Tibial artery (tissue), 4 donors: ENCODE measurements around the gene SPTY2D1.

Experiments used
- DNase-seq, 2 donors: peaks; one replicate each; pipeline ENCODE4 v3.0.0-alpha.2; 2019
- H3K27ac ChIP-seq, 2 donors: fragments of 200-600 bp; sonication (generic) in 1 of 2; 1 replicate in 1 of 2; 2 replicates in 1 of 2; pipeline ENCODE4 v1.5.1; 2018 to 2019; ENCODE audit warnings: mild to moderate bottlenecking in 1 of 2
- H3K27me3 ChIP-seq, 2 donors: fragments of 200-600 bp; sonication (generic) in 1 of 2; one replicate each; pipeline versions ENCODE4 v1.5.1 to v1.6.0; 2016 to 2019
- H3K36me3 ChIP-seq, 3 donors: fragments of 200-600 bp; sonication (generic) in 2 of 3; one replicate each; pipeline ENCODE4 v1.5.1; 2016 to 2019; ENCODE audit warnings: mild to moderate bottlenecking in 2 of 3
- H3K4me1 ChIP-seq, 4 donors: fragments of 200-600 bp; sonication (generic) in 2 of 4; 1 replicate in 3 of 4; 2 replicates in 1 of 4; pipeline ENCODE4 v1.5.1; 2016 to 2019
- H3K4me3 ChIP-seq, 2 donors: fragments of 200-600 bp; sonication (generic) in 1 of 2; 1 replicate in 1 of 2; 2 replicates in 1 of 2; pipeline ENCODE4 v1.5.1; 2018 to 2019; ENCODE audit warnings: mild to moderate bottlenecking in 2 of 2
- H3K9me3 ChIP-seq, 3 donors: fragments of 200-600 bp; sonication (generic) in 1 of 3; one replicate each; pipeline ENCODE4 v1.5.1; 2016 to 2019
- intact Hi-C: fragments of 100-400 bp; cut with DNase I; formaldehyde crosslinking; loops from one replicate; pipeline ENCODE4 v1.15.0; 2023; ENCODE audit warnings: low total_unique reads
- TF ChIP-seq, protein P1 (sequence below), 2 experiments: fragments of 200-600 bp in 1 of 2; fragments of 450-650 bp in 1 of 2; IDR thresholded peaks; one replicate each; pipeline ENCODE4 v1.5.1; 2017 to 2019; ENCODE audit warnings: antibody characterized with exemption in 2 of 2, mild to moderate bottlenecking in 1 of 2, moderate library complexity in 1 of 2

SPTY2D1 gene

DNA sequence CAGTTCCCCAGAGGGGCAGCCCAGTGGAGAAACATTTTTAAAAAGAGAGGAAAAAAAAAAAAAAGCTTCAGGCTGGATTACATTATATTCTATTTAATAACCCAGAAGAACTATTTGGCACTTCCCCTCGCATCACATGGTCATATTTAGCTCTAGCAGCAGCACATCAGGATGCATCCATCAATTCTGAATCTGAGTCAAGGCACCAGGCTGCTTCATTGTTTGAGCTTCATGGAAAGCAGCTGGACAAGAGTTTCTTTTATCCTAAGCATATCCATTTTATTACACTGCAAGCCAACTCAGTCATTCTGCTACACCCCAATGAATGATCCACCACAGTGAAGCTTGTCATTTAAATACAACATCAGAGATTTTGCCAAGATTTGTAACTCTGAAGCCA is 10.0 kb downstream of the SPTY2D1 start:
- TF ChIP-seq, protein P1, sequence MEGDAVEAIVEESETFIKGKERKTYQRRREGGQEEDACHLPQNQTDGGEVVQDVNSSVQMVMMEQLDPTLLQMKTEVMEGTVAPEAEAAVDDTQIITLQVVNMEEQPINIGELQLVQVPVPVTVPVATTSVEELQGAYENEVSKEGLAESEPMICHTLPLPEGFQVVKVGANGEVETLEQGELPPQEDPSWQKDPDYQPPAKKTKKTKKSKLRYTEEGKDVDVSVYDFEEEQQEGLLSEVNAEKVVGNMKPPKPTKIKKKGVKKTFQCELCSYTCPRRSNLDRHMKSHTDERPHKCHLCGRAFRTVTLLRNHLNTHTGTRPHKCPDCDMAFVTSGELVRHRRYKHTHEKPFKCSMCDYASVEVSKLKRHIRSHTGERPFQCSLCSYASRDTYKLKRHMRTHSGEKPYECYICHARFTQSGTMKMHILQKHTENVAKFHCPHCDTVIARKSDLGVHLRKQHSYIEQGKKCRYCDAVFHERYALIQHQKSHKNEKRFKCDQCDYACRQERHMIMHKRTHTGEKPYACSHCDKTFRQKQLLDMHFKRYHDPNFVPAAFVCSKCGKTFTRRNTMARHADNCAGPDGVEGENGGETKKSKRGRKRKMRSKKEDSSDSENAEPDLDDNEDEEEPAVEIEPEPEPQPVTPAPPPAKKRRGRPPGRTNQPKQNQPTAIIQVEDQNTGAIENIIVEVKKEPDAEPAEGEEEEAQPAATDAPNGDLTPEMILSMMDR (IDR thresholded peaks at IDR 0.05) = no peak
- H3K9me3 ChIP-seq = no peaks in the 10 kb centered on the region
- peaks cover 0 to 4% (median 0%) of the 10 kb centered on the region in 3 donors for H3K36me3 ChIP-seq
- DNase-seq = no peak
- no peaks in the 10 kb centered on the region for H3K27me3 ChIP-seq
- no peak overlapping the region for H3K4me3 ChIP-seq
- no peak overlapping the region for H3K27ac ChIP-seq
- H3K4me1 ChIP-seq = peaks cover 0 to 14% (median 6%) of the 10 kb centered on the region in 4 donors
- intact Hi-C loops = no loop called here

DNA sequence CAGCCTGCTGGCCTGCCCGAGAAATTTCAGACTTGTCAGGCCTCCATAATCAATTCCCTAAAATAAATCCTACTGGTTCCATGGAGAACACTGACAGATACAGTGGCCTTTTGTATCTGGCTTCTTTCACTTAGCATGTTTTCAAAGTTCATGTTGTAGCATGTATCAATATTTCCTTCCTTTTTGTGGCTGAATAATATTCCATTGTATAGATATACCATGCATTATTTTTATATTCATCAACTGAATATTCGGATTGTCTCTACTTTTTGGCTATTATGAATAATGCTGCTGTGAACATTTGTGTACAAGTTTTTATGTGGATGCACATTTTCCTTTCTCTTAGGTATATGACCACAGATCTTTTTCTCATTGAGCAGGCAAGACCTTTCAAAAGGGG is 10.4 kb downstream of the SPTY2D1 start:
- intact Hi-C loops = no loop called here
- H3K9me3 ChIP-seq = no peaks in the 10 kb centered on the region
- H3K36me3 ChIP-seq = peaks cover 0 to 4% (median 0%) of the 10 kb centered on the region in 3 donors

DNA sequence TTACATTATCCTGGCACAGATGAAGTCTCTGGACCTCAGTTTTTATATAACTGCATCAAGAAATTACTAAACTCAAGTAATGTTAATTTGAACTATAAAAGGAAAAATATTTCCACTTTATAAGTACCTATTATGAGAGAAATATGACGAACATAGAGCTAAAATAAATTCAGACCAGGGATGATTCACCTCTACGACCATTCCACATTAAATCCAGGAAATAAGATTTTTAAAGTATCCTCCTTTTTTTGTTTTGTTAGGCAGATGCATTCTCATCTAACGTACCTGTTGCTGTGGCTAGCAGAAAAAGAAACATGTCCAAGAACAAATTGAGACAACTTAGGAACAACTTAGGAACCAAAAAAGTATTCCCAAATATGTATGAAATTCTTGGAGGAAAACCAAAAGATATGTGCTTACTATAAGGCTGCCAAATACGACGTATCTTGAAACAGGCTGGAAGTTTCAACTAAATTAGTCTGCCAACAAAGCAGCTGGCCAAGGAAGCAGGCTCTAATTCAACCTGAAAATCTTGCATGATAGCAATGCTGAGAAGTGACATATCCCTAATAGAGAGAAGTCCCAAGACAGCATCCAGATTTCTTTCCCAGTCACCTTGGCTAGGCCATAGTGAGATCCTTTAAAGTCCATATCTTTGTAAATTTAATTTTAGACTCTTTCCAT is 15.7 kb downstream of the SPTY2D1 start:
- TF ChIP-seq, protein P1 (IDR thresholded peaks at IDR 0.05) = no peak
- no peaks in the 10 kb centered on the region for H3K9me3 ChIP-seq
- H3K4me3 ChIP-seq = peak overlapping the region; percentile 2 to 4

More for the DNA sequence above, 10.4 kb downstream of the SPTY2D1 start:
- TF ChIP-seq, protein P1 (IDR thresholded peaks at IDR 0.05) = no peak
- H3K4me3 ChIP-seq = no peak overlapping the region
- DNase-seq = no peak
- H3K27ac ChIP-seq = no peak overlapping the region
- H3K27me3 ChIP-seq = no peaks in the 10 kb centered on the region
- H3K4me1 ChIP-seq = peaks cover 0 to 14% (median 9%) of the 10 kb centered on the region in 4 donors

DNA sequence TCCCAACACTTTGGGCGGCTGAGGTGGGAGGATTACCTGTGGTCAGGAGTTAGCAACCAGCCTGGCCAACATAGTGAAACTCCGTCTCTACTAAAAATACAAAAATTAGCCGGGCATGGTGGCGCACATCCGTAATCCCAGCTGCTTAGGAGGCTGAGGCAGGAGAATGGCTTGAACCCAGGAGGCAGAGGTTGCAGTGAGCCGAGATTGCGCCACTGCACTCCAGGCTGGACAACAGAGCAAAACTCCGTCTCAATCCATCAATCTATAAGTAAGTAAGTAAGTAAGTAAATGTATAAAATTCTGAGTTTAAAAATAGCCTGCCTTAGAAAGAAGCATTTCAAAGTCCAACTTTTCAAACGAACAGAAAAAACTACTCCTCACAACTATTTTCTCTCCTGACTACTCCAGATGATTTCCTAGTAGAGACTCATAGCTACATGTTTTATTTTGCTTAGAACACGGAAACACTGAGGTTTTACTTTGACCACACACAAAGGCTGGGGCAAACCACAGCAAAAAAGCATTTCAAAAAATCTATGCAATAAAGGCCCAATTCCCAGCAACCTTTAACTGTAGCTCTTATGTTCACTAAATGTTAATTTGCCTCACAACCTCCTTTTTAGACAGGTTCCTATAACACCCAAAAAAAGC is 16.3 kb downstream of the SPTY2D1 start:
- TF ChIP-seq, protein P1 (IDR thresholded peaks at IDR 0.05) = no peak
- peak overlapping the region; percentile 52 to 65 for H3K27ac ChIP-seq
- peaks cover 0 to 24% (median 18%) of the 10 kb centered on the region in 4 donors for H3K4me1 ChIP-seq
- intact Hi-C loops = no loop called here
- H3K4me3 ChIP-seq = no peak overlapping the region
- H3K9me3 ChIP-seq = no peaks in the 10 kb centered on the region
- no peak for DNase-seq
- peaks cover 18 to 31% (median 21%) of the 10 kb centered on the region in 3 donors for H3K36me3 ChIP-seq
- H3K27me3 ChIP-seq = no peaks in the 10 kb centered on the region

More for the DNA sequence above, 15.7 kb downstream of the SPTY2D1 start:
- no peak for DNase-seq
- Histone ChIP-seq H3K27ac (peak overlapping the region; percentile 52 to 65), H3K4me1 (peaks cover 0 to 24% (median 18%) of the 10 kb centered on the region in 4 donors), H3K27me3 (no peaks in the 10 kb centered on the region), H3K36me3 (peaks cover 18 to 27% (median 21%) of the 10 kb centered on the region in 3 donors)
- intact Hi-C loops = no loop called here

DNA sequence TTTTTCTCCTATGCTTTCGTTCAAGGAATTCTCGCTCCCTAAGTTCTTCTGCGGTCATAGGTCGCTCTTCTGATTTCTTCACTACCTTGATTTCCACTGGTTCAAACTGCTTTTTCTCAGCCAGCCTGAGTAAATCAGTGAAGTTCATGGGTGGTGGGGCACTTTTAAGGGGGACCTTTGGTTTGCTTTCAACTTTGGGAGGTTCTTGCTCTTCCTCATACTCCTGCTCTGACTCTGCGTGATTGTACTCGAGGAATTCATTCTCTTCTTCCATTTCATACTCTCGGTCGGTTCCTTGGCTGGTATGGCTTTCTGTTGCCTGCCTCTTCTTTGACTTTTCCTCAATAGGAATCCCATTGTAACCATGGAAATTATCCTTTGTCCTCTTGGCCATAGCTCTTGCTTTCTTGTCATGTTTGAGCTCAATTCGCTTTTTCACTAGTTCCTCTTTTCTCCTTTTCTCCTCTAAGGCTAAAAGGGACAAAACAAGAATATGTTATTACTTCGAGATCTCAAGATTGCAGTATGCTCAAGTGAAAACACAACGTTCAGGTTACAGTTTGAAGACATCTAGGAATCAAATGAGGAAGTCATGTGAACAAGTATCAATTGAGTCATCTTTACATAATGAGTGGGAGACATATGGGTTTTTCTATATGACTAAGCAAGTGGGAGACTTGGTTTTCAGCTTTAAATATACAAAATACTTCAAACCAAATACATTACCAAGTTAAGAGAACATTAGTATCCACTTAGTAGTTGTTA is 18.3 kb downstream of the SPTY2D1 start:
- no peaks in the 10 kb centered on the region for H3K9me3 ChIP-seq
- DNase-seq = no peak
- peaks cover 22 to 50% (median 40%) of the 10 kb centered on the region in 3 donors for H3K36me3 ChIP-seq
- H3K27ac ChIP-seq = no peak overlapping the region
- peaks cover 0 to 24% (median 18%) of the 10 kb centered on the region in 4 donors for H3K4me1 ChIP-seq
- intact Hi-C loops = no loop called here
- H3K27me3 ChIP-seq = no peaks in the 10 kb centered on the region
- H3K4me3 ChIP-seq = no peak overlapping the region
- TF ChIP-seq, protein P1 (IDR thresholded peaks at IDR 0.05) = no peak
